ENCODE data around the gene PRKCE.

Gene PRKCE

GRCh38 chr2:46039543-46040303 is 388.2 kb downstream of the PRKCE start:
- TF ChIP-seq, protein P1, sequence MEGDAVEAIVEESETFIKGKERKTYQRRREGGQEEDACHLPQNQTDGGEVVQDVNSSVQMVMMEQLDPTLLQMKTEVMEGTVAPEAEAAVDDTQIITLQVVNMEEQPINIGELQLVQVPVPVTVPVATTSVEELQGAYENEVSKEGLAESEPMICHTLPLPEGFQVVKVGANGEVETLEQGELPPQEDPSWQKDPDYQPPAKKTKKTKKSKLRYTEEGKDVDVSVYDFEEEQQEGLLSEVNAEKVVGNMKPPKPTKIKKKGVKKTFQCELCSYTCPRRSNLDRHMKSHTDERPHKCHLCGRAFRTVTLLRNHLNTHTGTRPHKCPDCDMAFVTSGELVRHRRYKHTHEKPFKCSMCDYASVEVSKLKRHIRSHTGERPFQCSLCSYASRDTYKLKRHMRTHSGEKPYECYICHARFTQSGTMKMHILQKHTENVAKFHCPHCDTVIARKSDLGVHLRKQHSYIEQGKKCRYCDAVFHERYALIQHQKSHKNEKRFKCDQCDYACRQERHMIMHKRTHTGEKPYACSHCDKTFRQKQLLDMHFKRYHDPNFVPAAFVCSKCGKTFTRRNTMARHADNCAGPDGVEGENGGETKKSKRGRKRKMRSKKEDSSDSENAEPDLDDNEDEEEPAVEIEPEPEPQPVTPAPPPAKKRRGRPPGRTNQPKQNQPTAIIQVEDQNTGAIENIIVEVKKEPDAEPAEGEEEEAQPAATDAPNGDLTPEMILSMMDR (IDR thresholded peaks at IDR 0.05) = no peak

DNA sequence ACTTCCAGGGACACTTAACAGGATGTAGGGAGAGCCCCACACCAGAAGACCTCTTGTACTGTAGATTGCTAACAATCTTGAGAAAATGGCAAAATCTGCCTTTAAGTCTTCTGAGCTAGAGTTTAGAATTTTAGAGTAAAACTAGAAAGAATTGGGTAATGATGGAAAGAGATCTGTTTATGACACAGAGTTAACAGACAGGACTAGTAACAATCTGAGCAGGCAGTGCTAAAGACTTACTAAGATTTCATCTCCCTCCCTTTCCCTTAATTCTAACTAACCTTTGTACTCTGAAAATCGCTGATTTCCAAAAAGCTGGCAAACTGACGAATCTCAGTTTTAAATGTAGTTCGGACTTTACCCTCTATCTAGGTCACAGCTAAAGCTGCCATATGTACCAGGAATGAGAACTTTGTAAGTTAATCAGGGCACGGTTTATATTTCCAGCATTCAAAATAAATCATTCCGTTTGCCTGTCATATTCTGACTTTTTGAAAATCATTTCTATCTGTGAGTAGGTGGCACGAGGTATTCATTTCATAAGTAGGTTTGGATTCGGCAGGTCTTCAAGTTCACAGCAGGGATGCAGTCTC is 389.2 kb downstream of the PRKCE start:
- TF ChIP-seq, protein P1 (IDR thresholded peaks at IDR 0.05) = no peak

- TF ChIP-seq, protein P1 (IDR thresholded peaks at IDR 0.05) = no peak
Observed at GRCh38 chr2:46041434-46041833, 390.0 kb downstream of the PRKCE start.

DNA sequence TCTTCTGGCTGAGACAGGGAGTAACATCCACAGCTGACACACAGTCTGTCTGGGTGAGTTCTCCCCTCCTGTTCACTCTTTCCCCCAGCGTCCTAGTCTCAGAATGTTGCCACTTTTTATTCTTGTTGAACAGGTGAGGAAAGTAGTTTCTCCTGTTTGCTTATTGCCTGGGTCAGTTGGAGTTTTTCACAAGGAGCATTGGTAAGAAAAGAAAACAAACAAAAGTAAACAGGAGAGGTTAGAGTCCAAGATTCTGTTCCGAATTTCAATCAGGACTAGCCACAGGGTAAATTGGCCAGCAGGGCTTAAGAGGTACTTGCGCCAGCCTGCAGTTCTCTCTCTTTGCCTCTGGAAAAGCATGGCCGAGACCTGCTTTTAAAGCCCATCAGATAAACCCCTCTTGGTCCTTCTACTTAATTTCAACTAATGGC is 390.7 kb downstream of the PRKCE start:
- TF ChIP-seq, protein P1 (IDR thresholded peaks at IDR 0.05) = no peak

DNA sequence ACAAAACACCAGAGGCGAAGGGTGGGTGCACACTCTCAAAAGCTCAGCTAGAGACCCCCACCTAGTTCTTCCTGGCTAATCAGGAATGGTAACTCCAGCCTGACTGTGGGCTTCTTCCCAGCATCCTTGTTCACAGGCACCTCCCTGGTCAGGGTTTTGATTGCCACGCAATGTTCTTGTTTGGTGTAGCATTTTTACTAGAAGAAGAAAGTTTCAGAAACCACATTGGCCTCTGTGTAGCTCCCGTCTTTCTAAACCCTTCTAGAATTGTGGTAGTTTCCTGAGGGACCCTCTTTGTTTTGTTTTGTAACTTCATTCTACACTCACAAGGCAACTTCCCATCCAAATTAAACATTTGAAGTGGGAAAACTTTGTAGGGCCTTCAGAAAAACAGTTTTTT is 391.2 kb downstream of the PRKCE start:
- TF ChIP-seq, protein P1 (IDR thresholded peaks at IDR 0.05) = no peak

DNA sequence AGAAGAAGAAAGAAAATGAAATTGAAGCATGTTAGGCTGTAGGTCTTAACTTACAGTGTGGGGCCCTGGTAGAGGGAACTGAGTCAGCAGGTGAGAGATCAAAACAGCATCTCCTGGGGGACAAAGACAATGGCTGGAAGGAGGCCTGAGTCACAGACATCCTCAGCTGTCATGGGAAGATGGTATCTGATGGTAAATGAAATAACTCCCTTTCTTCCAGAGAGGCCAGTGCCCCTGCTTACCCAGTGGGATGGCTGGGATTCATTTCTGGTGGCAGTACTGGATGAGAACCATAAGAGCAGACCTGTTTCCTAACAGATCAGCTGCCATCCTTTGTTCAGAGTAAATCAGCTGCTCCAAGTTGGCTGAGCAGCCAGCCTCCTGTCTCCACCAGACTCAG is 394.4 kb downstream of the PRKCE start:
- TF ChIP-seq, protein P1 (IDR thresholded peaks at IDR 0.05) = no peak

DNA sequence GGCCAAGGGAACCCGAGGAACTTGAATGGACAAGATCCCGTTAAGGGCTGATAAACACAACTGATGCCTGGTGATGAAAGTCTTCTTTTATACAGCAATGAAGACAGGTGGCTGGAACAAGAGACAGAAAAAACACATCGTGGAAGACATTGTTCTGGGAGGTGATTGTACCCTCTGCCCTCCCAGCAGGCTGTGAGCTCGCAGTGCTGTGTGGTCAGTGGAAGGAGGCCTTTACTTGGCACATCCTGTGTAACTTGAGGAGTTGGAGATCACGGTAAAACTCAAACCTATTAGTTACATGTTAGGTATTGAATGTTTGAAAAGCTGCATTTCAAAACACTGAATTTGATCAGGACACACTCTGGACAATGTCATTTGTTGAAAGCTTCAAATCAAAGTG is 395.8 kb downstream of the PRKCE start:
- TF ChIP-seq, protein P1 (IDR thresholded peaks at IDR 0.05) = no peak

Data from LNCAP (cell line).